ENCODE data around the gene DGKB.

DGKB gene

DNA sequence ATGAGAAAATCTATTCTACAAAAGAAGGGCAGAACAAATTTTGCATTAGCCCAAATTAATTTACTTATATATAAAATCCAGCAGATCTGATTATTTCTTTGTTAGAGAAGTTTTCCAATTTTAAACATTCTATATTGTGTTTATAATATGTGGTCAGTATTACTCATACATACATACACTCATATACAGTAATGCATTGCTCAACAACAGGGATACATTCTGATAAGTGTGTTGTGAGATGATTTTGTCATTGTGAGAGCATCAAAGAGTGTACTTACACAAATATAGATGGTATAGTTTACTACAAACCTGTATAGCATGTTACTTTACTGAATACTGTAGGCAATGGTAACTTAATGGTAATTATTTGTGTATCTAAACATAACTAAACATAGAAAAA is 673.5 kb downstream of the DGKB start:
- H3K4me3 ChIP-seq (ENCODE audit: low read depth, low read length) = no peak overlapping the region
- TF ChIP-seq CTCF (IDR thresholded peaks at IDR 0.05; ENCODE audit: low read depth, low read length, missing control alignments) = no peak
- DNase-seq (ENCODE audit: low read depth) = no peak

GRCh38 chr7:14228341-14228740 is 674.2 kb downstream of the DGKB start:
- no peak for TF ChIP-seq CTCF (IDR thresholded peaks at IDR 0.05; ENCODE audit: low read depth, low read length, missing control alignments)
- no peak overlapping the region for H3K4me3 ChIP-seq (ENCODE audit: low read depth, low read length)
- DNase-seq (ENCODE audit: low read depth) = no peak

DNA sequence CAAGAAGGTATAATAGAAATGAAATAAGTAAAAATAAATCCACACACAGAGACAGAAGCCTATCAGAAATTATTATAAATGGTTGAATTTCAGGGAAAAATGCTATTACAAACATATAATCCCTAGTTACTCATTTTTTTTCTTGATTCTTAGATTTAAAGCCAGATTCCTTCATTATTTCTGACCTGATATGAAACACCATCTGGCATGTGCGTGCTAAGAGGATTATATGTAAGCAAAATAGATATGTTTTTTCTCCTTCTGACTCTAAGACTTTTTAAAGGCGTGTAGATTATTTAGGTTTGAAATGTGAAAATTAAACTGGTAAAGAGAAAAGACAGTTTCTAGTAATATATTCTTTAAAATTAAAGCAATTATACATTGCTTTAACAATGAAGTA is 676.4 kb downstream of the DGKB start:
- no peak for DNase-seq (ENCODE audit: low read depth)
- TF ChIP-seq CTCF (IDR thresholded peaks at IDR 0.05; ENCODE audit: low read depth, low read length, missing control alignments) = no peak
- no peak overlapping the region for H3K4me3 ChIP-seq (ENCODE audit: low read depth, low read length)

- no peak overlapping the region for H3K4me3 ChIP-seq (ENCODE audit: low read depth, low read length)
- no peak for DNase-seq (ENCODE audit: low read depth)
- no peak for TF ChIP-seq CTCF (IDR thresholded peaks at IDR 0.05; ENCODE audit: low read depth, low read length, missing control alignments)
Measured at GRCh38 chr7:14219125-14219524, 683.4 kb downstream of the DGKB start.

GRCh38 chr7:14218338-14218737 is 684.2 kb downstream of the DGKB start:
- no peak overlapping the region for H3K4me3 ChIP-seq (ENCODE audit: low read depth, low read length)
- DNase-seq (ENCODE audit: low read depth) = no peak
- TF ChIP-seq CTCF (IDR thresholded peaks at IDR 0.05; ENCODE audit: low read depth, low read length, missing control alignments) = no peak

- H3K4me3 ChIP-seq (ENCODE audit: low read depth, low read length) = no peak overlapping the region
- no peak for TF ChIP-seq CTCF (IDR thresholded peaks at IDR 0.05; ENCODE audit: low read depth, low read length, missing control alignments)
- DNase-seq (ENCODE audit: low read depth) = no peak
Measured at GRCh38 chr7:14209896-14210484, 692.6 kb downstream of the DGKB start.

- no peak for TF ChIP-seq CTCF (IDR thresholded peaks at IDR 0.05; ENCODE audit: low read depth, low read length, missing control alignments)
- no peak for DNase-seq (ENCODE audit: low read depth)
- no peak overlapping the region for H3K4me3 ChIP-seq (ENCODE audit: low read depth, low read length)
Measured at GRCh38 chr7:14207711-14208110, 694.8 kb downstream of the DGKB start.

All from GM12864 (cell line).